Neural cell (in vitro differentiated cells): Measurements from ENCODE around the gene ADAM23. TPM values are rescaled to one million over a fixed set of nuclear protein-coding genes. Genes with fewer than 3 reads are reported as not detected.

Experiments
- H2AFZ ChIP-seq: fragments of 200-600, 300-800 bp; sonication (generic), shearing (Covaris generic); 2 replicates; pipeline ENCODE4 v1.6.0; 2014; ENCODE audit warnings: low read depth, mild to moderate bottlenecking, antibody characterized with exemption, low read length, moderate library complexity
- H3F3A ChIP-seq: fragments of 200-600 bp; shearing (Covaris generic); 2 replicates; pipeline ENCODE4 v1.6.1; 2016; ENCODE audit warnings: mild to moderate bottlenecking, moderate library complexity, mixed read lengths, antibody characterized with exemption, low read length; ENCODE audit not compliant: insufficient read depth, poor library complexity, severe bottlenecking
- H3K27ac ChIP-seq: fragments of 200-600, 300-800 bp; sonication (generic), shearing (Covaris generic); 2 replicates; pipeline ENCODE4 v1.5.1; 2014; ENCODE audit warnings: mild to moderate bottlenecking, low read length, moderate library complexity
- H3K27me3 ChIP-seq: fragments of 300-800, 200-600 bp; sonication (generic), shearing (Covaris generic); 2 replicates; pipeline ENCODE4 v1.6.0; 2014; ENCODE audit warnings: mild to moderate bottlenecking, low read depth, low read length, moderate library complexity; ENCODE audit not compliant: insufficient read depth
- H3K36me3 ChIP-seq: fragments of 300-800, 200-600 bp; sonication (generic), shearing (Covaris generic); 2 replicates; pipeline ENCODE4 v1.5.1; 2014; ENCODE audit warnings: mild to moderate bottlenecking, antibody characterized with exemption, low read length, moderate library complexity; ENCODE audit not compliant: insufficient read depth
- H3K4me2 ChIP-seq: fragments of 300-800, 200-600 bp; sonication (generic), shearing (Covaris generic); 2 replicates; pipeline ENCODE4 v1.6.0; 2014; ENCODE audit warnings: mild to moderate bottlenecking, low read length
- H3K4me3 ChIP-seq: fragments of 300-800, 200-600 bp; sonication (generic), shearing (Covaris generic); 2 replicates; pipeline ENCODE4 v1.5.1; 2014; ENCODE audit warnings: mild to moderate bottlenecking, low read length, moderate library complexity
- H3K79me2 ChIP-seq: fragments of 200-600 bp; shearing (Covaris generic); replicated peaks from 2 replicates; pipeline ENCODE4 v1.6.0; 2014; ENCODE audit warnings: mild to moderate bottlenecking, low read length, moderate library complexity; ENCODE audit not compliant: insufficient read depth
- H3K9ac ChIP-seq: fragments of 300-800, 200-600 bp; sonication (generic), shearing (Covaris generic); 2 replicates; pipeline ENCODE4 v1.6.1; 2016; ENCODE audit warnings: mild to moderate bottlenecking, low read length, mixed read lengths
- H3K9me2 ChIP-seq: fragments of 200-600 bp; shearing (Covaris generic); 2 replicates; pipeline ENCODE4 v1.6.1; 2016; ENCODE audit warnings: mild to moderate bottlenecking, low read length, mixed read lengths; ENCODE audit not compliant: insufficient read depth
- H3K9me3 ChIP-seq: fragments of 200-600, 300-800 bp; sonication (generic), shearing (Covaris generic); 2 replicates; pipeline ENCODE4 v1.6.1; 2016; ENCODE audit warnings: mild to moderate bottlenecking, mixed run types, low read length, moderate library complexity, mixed read lengths
- H4K20me1 ChIP-seq: fragments of 200-600 bp; shearing (Covaris generic); 2 replicates; pipeline ENCODE4 v1.6.1; 2016; ENCODE audit warnings: mild to moderate bottlenecking, mixed run types; ENCODE audit not compliant: insufficient read depth
- CTCF ChIP-seq: fragments of 450-650 bp; IDR thresholded peaks from 2 replicates; pipeline ENCODE4 v1.5.1; 2014; ENCODE audit warnings: antibody characterized with exemption, mild to moderate bottlenecking, moderate library complexity; ENCODE audit not compliant: poor library complexity, severe bottlenecking
- EP300 ChIP-seq: fragments of 450-650 bp; conservative IDR thresholded peaks from 2 replicates; pipeline ENCODE4 v1.6.1; 2014; ENCODE audit warnings: antibody characterized with exemption, mild to moderate bottlenecking, moderate library complexity; ENCODE audit not compliant: poor library complexity, severe bottlenecking
- EZH2 ChIP-seq: fragments of 200-600, 300-800 bp; shearing (Covaris generic), sonication (generic); IDR thresholded peaks from 2 replicates; pipeline ENCODE4 v1.6.1; 2014; ENCODE audit warnings: antibody characterized with exemption, low read length, borderline replicate concordance, mild to moderate bottlenecking; ENCODE audit not compliant: insufficient read depth, poor library complexity, severe bottlenecking
- MXI1 ChIP-seq: fragments of 450-650 bp; conservative IDR thresholded peaks from 2 replicates; pipeline ENCODE4 v1.6.1; 2014; ENCODE audit warnings: antibody characterized with exemption, mild to moderate bottlenecking; ENCODE audit not compliant: poor library complexity, severe bottlenecking
- POLR2AphosphoS5 ChIP-seq: IDR thresholded peaks from 2 replicates; pipeline ENCODE4 v1.6.1; 2012
- RAD21 ChIP-seq: fragments of 450-650 bp; conservative IDR thresholded peaks from 2 replicates; pipeline ENCODE4 v1.6.1; 2014; ENCODE audit warnings: antibody characterized with exemption, mild to moderate bottlenecking, moderate library complexity
- REST ChIP-seq: IDR thresholded peaks from 2 replicates; pipeline ENCODE4 v1.6.1; 2012; ENCODE audit warnings: borderline replicate concordance
- SMC3 ChIP-seq: fragments of 450-650 bp; conservative IDR thresholded peaks from 2 replicates; pipeline ENCODE4 v1.6.1; 2014; ENCODE audit warnings: antibody characterized with exemption, mild to moderate bottlenecking, moderate library complexity; ENCODE audit not compliant: poor library complexity
- TAF1 ChIP-seq: IDR thresholded peaks from 2 replicates; pipeline ENCODE4 v1.6.1; 2012; ENCODE audit warnings: low read depth
- polyA plus RNA-seq: library from polyadenylated mRNA; depleted of rRNA; stranded (reverse); fragments of >200 nt; gene quantifications from 2 replicates; pipeline ENCODE4 v1.2.3, GENCODE V29; 2014

Gene ADAM23
- polyA plus RNA-seq, 1 donor from 2014 or later = 75.2 TPM

- Histone ChIP-seq H3K4me3 (no peak overlapping the region), H3F3A (no peaks in the 10 kb centered on the region), H3K36me3 (peaks cover 8% of the 10 kb centered on the region), H3K9ac (no peak overlapping the region), H3K9me3 (no peaks in the 10 kb centered on the region), H3K4me2 (no peak overlapping the region), H2AFZ (no peak overlapping the region), H3K27ac (no peak overlapping the region), H3K9me2 (no peaks in the 10 kb centered on the region), H3K27me3 (no peaks in the 10 kb centered on the region), H3K79me2 (no peaks in the 10 kb centered on the region), H4K20me1 (no peaks in the 10 kb centered on the region)
- TF ChIP-seq SMC3 (no peak), CTCF (no peak), EZH2 (no peak), TAF1 (no peak), POLR2AphosphoS5 (no peak), MXI1 (no peak)
Observed at GRCh38 chr2:206555721-206556120, 112.4 kb downstream of the ADAM23 start.

DNA sequence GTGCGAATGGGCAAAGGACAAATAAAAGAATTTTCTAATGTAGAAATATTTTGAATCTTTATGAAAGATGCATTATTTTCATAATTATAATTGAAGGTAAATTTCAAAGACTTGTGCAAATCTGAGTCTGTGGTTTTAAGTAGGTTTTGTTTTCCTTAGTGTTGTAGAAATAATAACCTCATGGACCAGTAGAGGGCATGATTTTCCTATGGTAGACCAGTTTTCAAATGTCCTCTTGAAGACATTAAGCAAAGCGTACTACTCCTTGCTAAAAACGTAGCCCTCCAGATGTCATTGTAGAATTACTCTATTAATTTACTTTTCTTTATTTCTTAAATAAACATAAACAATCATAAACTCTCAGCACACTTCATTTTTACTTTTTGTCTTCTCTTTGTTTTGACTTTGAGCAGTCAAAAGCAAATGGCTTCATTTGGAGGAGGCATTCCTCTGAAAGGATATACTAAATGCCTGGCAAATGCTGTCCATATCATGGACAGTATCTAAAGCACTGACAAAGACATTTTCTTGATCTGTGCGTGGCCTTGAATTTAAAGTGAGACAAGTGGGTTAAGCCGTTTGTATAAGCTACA lies 113.1 kb downstream of the ADAM23 start:
- no peaks in the 10 kb centered on the region for H3K9me3 ChIP-seq
- no peaks in the 10 kb centered on the region for H3K79me2 ChIP-seq
- H4K20me1 ChIP-seq = no peaks in the 10 kb centered on the region
- H3K9me2 ChIP-seq = no peaks in the 10 kb centered on the region
- no peaks in the 10 kb centered on the region for H3K27me3 ChIP-seq
- no peak overlapping the region for H3K9ac ChIP-seq
- H3K36me3 ChIP-seq = peaks cover 8% of the 10 kb centered on the region
- H3F3A ChIP-seq = no peaks in the 10 kb centered on the region
- peak; percentile 51 for TF ChIP-seq CTCF
- no peak for TF ChIP-seq MXI1
- no peak for TF ChIP-seq EZH2
- no peak for TF ChIP-seq REST
- no peak for TF ChIP-seq EP300
- peak; percentile 47 for TF ChIP-seq SMC3
- TF ChIP-seq RAD21 = peak; percentile 50
- no peak for TF ChIP-seq POLR2AphosphoS5
- no peak for TF ChIP-seq TAF1
- no peak overlapping the region for H2AFZ ChIP-seq
- H3K27ac ChIP-seq = no peak overlapping the region
- no peak overlapping the region for H3K4me3 ChIP-seq
- no peak overlapping the region for H3K4me2 ChIP-seq
